ENCODE data around the gene ARSD. TPM values are rescaled to one million over a fixed set of nuclear protein-coding genes. Genes with fewer than 3 reads are reported as not detected.

The ARSD gene
- total RNA-seq, 4 donors from 2014 or later: 11.6 to 20.3 (median 14.9) TPM

- intact Hi-C loops (cut with DNase I): no loop called here
- Histone ChIP-seq H3K27me3 (no peaks in the 10 kb centered on the region), H3K27ac (replicated peaks in 1 of 4) (no peak overlapping the region), H3K9me3 (no peaks in the 10 kb centered on the region), H3K4me1 (no peaks in the 10 kb centered on the region), H3K4me3 (no peak overlapping the region), H3K36me3 (no peaks in the 10 kb centered on the region)
- WGBS: 91% methylated on average over 2 of the region's 2 CpGs
- no peak for DNase-seq (ENCODE audit: extremely low spot score)
- TF ChIP-seq CTCF (IDR thresholded peaks at IDR 0.05): no peak
- TF ChIP-seq POLR2A (IDR thresholded peaks at IDR 0.05; ENCODE audit: low read depth): no peak
- no peak for TF ChIP-seq POLR2AphosphoS5 (IDR thresholded peaks at IDR 0.05)
- TF ChIP-seq EP300 (IDR thresholded peaks at IDR 0.05): no peak
Measured at GRCh38 chrX:2855761-2856160, 73.4 kb downstream of the ARSD start.

- Histone ChIP-seq H3K27ac (replicated peaks in 1 of 4) (no peak overlapping the region), H3K9me3 (no peaks in the 10 kb centered on the region), H3K27me3 (no peaks in the 10 kb centered on the region), H3K36me3 (no peaks in the 10 kb centered on the region), H3K4me1 (peaks cover 0 to 2% (median 0%) of the 10 kb centered on the region in 4 donors), H3K4me3 (no peak overlapping the region)
- no peak for DNase-seq (ENCODE audit: extremely low spot score)
- TF ChIP-seq CTCF (IDR thresholded peaks at IDR 0.05) (no peak), POLR2A (IDR thresholded peaks at IDR 0.05; ENCODE audit: low read depth) (no peak)
- 95% methylated on average over 15 of the region's 21 CpGs for WGBS
- intact Hi-C loops (cut with DNase I): no loop called here
Measured at GRCh38 chrX:2854918-2855317, 74.2 kb downstream of the ARSD start.

Other genes starting within 250 kb of the ARSD start
- 100 to 1,000 TPM; 311 to 469 (median 376) TPM for gene CD99, start 238.0 kb downstream of the ARSD start, total RNA-seq
- under 1 TPM in 3 of 4 donors, not detected in 1; 0.39 to 0.83 (median 0.40) TPM for gene XG, start 177.3 kb downstream of the ARSD start, total RNA-seq
- 10 to 100 TPM in 2 of 4 donors, 1 to 10 TPM in 2; 4.6 to 18.1 (median 8.6) TPM for gene GYG2, start 100.4 kb downstream of the ARSD start, total RNA-seq
- not detected for gene ARSH, start 77.2 kb upstream of the ARSD start, total RNA-seq
- under 1 TPM in 1 of 4 donors, not detected in 3; 0.33 TPM for gene ARSF, start 112.1 kb upstream of the ARSD start, total RNA-seq